ENCODE data around the gene GMFB.

DNA sequence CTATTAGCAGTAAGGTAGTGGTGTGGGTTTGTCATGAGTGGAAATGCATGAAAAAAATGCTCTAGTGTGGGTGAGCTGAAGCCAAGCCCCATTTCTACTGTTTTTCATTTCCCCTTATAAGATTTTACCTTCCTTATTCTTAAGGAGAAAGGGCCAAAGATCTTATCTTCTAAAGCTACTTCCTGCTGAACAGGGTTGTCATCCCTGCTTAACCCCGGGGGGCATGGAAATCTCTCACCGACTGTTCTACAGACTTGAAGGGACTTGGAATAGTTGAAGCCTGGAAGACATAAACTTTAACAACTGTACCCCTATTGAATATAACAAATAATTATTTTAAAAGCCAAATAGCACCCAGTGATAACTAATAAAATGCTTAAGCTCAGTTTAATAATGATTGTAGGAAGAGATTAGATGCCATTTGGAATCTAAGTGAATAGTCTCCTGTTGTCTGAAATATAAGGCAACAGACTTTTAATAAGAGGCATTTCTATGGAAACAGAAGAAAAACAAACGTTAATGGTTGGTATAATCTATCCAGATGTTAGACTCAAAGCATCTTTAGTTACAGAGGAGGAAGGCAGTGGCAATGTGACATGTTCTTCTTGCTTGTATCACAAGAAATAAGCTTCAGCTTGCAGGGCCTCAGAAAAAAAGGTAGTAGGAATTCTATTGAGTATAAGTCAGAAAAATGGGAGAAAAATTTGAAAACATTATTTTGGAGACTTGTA is 1.8 kb upstream of the GMFB start:
- TF ChIP-seq, protein P1, sequence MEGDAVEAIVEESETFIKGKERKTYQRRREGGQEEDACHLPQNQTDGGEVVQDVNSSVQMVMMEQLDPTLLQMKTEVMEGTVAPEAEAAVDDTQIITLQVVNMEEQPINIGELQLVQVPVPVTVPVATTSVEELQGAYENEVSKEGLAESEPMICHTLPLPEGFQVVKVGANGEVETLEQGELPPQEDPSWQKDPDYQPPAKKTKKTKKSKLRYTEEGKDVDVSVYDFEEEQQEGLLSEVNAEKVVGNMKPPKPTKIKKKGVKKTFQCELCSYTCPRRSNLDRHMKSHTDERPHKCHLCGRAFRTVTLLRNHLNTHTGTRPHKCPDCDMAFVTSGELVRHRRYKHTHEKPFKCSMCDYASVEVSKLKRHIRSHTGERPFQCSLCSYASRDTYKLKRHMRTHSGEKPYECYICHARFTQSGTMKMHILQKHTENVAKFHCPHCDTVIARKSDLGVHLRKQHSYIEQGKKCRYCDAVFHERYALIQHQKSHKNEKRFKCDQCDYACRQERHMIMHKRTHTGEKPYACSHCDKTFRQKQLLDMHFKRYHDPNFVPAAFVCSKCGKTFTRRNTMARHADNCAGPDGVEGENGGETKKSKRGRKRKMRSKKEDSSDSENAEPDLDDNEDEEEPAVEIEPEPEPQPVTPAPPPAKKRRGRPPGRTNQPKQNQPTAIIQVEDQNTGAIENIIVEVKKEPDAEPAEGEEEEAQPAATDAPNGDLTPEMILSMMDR (IDR thresholded peaks at IDR 0.05): no peak
- TF ChIP-seq POLR2A (IDR thresholded peaks at IDR 0.05): no peak
- TF ChIP-seq POLR2AphosphoS5 (IDR thresholded peaks at IDR 0.05; ENCODE audit: insufficient read depth in 1 of 2, low read depth in 1 of 2): no peak

Data from vagina (tissue), 2 donors.